Inferior parietal cortex (tissue), 1 donor: ENCODE data around the gene MLX.
"Not testable (repeated sequence)": the region's sequence is repeated elsewhere in the genome, so short reads cannot be mapped to it uniquely, and the experiment has no call there.

Experiments used
- DNase-seq: peaks from one replicate; pipeline ENCODE4 v3.0.0-alpha.2; 2016; ENCODE audit errors: extremely low spot score

Gene MLX

GRCh38 chr17:42536372-42537155 is 30.3 kb upstream of the MLX start:
- DNase-seq: peak; percentile 65

GRCh38 chr17:42537156-42537805 is 29.6 kb upstream of the MLX start:
- no peak for DNase-seq

DNA sequence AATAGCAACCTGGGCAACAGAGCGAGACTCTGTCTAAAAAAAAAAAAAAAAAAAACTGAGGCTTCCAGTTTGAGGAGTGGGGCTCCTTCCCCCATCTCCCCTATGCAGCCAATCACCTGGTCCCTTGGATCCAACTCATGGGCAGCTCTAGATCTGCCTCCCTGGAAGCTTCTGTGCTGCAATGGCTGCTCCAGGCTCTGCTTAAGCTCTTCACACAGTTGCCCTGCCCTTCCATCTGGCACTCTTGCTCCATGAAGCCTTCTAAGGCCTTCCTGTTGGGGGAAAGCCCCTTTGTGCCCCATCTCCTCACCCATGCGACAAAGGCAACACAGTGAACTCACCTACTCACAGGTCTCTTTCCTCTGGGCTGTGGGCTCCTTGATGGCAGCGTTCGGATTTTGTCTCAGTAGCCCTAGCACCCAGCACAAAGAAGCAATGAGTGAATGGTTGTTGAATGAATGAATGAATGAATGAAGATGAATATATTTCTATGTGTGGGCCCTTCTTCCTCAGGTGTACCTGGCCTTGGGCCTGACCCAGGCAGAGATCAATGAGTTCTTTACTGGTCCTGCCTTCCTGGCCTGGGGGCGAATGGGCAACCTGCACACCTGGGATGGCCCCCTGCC is 29.0 kb upstream of the MLX start:
- DNase-seq: no peak

DNA sequence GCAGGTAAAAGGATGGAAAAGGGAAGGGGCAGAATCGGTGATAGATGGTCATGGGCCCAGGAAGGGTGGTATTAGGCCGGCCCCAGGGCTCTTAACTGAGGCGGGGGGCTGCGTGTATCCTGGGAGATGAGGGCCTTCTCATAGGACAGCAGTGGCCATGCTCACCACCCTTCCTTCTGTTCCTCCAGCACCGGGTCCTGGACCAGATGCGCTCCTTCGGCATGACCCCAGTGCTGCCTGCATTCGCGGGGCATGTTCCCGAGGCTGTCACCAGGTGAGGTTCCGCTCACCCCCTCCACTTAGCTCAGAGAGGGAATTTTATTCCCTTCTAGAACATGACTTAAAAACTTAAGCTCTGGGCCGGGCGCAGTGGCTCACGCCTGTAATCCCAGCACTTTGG is 28.4 kb upstream of the MLX start:
- no peak for DNase-seq

DNA sequence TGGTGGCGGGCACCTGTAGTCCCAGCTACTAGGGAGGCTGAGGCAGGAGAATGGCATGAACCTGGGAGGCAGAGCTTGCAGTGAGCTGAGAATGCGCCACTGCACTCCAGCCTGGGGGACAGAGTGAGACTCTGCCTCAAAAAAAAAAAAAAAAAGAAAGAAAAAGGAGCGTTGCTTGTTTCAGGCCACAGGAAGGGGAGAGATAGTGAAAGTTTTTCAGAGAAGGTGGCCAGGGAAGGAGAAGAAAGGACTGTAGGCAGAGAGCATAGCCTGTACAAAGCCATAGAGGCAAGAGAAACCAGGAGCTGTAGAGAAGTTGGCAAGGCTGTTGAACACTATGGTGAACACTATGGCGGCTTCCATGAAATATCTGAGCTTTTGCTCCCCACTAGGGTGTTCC is 26.3 kb upstream of the MLX start:
- DNase-seq: not testable (repeated sequence)

- DNase-seq: no peak
Observed at GRCh38 chr17:42541041-42541833, 25.7 kb upstream of the MLX start.

GRCh38 chr17:42543190-42544079 is 23.5 kb upstream of the MLX start:
- no peak for DNase-seq

- no peak for DNase-seq
Observed at GRCh38 chr17:42544874-42545283, 22.0 kb upstream of the MLX start.

DNA sequence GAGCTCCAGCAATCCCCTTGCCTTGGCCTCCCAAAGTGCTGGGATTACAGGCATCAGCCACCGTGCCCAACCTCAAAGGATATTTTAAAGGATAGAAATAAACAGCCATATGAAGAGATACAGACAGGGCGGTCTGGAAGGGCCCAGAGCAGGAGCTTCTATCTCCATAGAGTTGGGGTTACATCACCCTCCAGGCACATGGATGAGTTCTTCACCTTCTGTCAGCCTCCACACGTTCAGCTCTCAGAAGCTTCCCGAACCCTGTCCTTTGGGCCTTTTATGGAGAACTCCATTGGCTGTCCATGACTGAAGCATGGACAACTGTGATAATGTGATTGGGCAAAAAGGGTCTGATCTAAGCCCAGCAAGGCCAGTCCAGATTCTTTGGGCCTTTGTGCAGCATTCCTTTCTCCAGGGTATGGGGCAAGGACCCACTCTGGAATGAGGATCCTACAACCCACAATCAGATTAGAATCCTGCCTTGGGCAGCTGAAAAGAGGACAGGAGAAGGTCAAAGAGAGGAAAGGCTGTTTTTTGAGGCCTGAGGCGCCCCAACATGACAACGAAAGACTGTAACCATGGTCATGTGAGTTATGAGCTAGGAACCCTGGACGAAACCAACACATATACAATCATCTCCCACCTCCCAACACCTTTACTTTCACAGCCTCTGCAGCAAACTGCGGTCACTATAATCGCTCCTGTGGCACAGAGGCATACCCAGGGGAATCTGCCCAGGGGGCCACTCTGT is 21.0 kb upstream of the MLX start:
- DNase-seq: not testable (repeated sequence)

DNA sequence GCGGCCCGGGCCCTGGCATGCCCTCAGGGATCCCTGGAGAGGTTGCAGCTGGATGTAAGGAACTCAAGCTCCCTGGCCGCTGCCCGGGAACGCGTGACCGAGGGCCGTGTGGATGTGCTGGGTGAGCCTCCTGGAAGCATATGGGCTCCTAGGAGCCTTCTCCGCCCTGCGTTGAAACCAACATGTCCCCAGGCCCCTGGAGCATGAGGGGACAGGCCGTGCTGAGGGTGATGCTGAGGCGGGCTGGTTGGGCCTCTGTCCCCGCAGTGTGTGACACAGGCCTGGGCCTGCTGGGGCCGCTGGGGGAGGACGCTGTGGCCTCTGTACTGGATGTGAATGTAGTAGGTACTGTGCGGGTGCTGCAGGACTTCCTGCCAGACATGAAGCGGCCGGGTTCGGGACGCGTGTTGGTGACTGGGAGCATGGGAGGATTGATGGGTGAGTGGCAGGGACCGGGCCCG is 19.9 kb upstream of the MLX start:
- DNase-seq: no peak

- no peak for DNase-seq
Observed at GRCh38 chr17:42547698-42548069, 19.2 kb upstream of the MLX start.

- DNase-seq: no peak
Observed at GRCh38 chr17:42548070-42548837, 18.6 kb upstream of the MLX start.

DNA sequence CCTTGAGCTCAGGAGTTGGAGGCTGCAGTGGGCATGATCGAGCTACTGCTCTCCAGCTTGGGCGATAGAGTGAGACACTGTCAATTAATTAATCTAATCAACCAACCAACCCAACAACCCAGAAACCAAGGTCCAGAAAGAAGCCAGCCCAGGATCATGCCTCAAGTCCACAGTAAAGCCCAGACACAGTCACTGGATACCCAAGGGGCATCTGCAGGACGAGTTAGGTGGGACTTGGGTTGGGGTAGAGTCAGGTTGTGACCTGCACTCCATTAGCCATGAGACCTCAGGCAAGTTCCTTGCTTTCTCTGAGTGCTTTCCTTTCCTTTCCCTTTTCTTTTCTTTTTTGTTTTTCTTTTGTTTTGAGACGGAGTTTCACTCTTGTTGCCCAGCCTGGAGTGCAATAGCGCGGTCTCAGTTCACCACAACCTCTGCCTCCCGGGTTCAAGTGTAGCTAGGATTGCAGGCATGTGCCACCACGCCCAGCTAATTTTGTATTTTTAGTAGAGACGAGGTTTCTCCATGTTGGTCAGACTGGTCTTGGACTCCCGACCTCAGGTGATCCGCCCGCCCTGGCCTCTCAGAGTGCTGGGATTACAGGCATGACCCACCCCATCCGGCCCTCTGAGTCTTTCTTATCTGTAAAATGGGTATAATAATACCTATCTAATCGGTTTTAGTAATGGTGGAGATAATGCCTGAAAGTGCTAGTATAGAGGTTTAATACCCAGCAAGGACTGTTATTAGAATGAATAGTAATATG is 17.7 kb upstream of the MLX start:
- no peak for DNase-seq

DNA sequence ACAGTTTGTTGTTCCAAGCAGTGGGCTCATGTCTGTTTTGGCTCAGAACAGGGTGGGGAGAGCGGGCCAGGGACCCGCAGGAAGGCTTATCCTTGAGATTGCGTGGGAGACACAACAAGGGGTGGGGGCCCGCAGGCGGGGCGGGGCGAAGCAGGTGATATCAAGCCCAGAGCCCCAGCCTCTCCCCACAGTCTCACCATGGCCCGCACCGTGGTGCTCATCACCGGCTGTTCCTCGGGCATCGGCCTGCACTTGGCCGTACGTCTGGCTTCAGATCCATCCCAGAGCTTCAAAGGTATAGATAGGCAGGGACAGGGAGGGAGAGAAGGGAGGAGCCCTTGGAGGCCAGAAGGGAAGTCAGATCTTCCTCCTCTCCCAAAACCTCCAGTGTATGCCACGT is 14.2 kb upstream of the MLX start, which contains the start of gene HSD17B1:
Gene HSD17B1, plus strand, starts transcription at position 188 of the 400 bp plus-strand sequence. Its CDS starts 11 bp downstream, at position 199.
- DNase-seq: not testable (repeated sequence)

- DNase-seq: no peak
Observed at GRCh38 chr17:42553161-42553818, 13.6 kb upstream of the MLX start.

DNA sequence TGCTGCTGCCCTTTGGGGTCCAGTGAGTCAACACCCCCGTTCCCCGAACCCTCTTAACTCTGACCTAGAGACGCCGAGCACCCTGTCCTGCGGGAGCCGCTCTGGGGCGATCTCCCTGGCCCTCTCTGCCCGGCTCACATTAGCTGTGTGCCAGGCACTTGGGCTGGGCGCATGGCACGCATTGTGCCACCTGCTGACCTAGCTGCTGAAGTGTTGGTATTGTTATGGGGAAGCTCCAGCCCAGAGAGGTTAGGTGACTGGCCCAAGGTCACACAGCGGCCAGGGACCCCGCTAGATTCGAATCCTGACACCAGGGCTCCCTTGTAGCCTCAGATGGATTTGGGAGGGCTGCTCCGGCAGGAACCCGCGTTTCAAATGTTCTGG is 13.0 kb upstream of the MLX start:
- DNase-seq: no peak

- peak; percentile 81 for DNase-seq
Observed at GRCh38 chr17:42554250-42555121, 12.4 kb upstream of the MLX start.
